Peyer's patch (tissue), 4 donors: ENCODE results near the gene SH2B3.

Experiments
- POLR2A ChIP-seq, 2 donors: fragments of 450-650 bp; IDR thresholded peaks; one replicate each; pipeline ENCODE4 v1.5.1; 2017; ENCODE audit warnings: antibody characterized with exemption in 2 of 2, mild to moderate bottlenecking in 2 of 2, moderate library complexity in 2 of 2
- TF ChIP-seq, protein P1 (sequence below), 6 experiments: fragments of 450-650 bp in 4 of 6; fragments of 200-600 bp in 2 of 6; sonication (generic) in 1 of 6; IDR thresholded peaks; one replicate each; pipeline ENCODE4 v1.5.1; 2017 to 2019; ENCODE audit warnings: antibody characterized with exemption in 6 of 6, mild to moderate bottlenecking in 3 of 6, moderate library complexity in 1 of 6

DNA sequence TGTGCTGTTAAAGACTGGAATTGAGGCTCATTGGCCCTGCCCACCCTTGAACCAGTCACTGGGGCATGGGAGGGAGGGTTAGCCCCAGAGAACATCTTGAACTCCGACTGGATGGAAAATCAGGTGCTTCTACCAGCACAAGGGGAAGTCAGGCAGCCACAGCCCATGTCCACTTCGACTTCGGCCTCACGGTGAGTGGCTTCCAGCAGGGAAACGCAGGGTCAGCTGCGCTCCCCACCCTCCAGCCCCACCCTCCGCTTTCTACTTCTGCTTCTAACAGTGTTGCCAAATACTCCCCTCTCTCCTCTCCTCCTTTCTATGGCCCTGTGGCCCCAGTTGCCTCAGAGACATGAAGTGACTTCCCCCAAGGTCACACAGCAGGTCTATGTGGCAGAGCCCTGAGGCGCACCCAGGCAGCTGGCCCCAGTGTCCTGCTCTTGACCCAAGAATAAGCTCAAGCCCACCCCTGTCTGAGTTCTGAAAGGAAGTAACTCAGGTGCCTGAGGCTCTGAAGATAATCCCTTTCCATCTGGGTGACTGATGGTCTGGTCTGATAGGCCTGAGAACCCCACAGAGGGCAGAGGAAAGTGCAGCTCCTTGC, 11.9 kb upstream of the SH2B3 start:
- TF ChIP-seq, protein P1, sequence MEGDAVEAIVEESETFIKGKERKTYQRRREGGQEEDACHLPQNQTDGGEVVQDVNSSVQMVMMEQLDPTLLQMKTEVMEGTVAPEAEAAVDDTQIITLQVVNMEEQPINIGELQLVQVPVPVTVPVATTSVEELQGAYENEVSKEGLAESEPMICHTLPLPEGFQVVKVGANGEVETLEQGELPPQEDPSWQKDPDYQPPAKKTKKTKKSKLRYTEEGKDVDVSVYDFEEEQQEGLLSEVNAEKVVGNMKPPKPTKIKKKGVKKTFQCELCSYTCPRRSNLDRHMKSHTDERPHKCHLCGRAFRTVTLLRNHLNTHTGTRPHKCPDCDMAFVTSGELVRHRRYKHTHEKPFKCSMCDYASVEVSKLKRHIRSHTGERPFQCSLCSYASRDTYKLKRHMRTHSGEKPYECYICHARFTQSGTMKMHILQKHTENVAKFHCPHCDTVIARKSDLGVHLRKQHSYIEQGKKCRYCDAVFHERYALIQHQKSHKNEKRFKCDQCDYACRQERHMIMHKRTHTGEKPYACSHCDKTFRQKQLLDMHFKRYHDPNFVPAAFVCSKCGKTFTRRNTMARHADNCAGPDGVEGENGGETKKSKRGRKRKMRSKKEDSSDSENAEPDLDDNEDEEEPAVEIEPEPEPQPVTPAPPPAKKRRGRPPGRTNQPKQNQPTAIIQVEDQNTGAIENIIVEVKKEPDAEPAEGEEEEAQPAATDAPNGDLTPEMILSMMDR (IDR thresholded peaks at IDR 0.05): no peak
- TF ChIP-seq POLR2A (IDR thresholded peaks at IDR 0.05): no peak
